Measurements from ENCODE around the gene FAM124B. TPM values are rescaled to one million over a fixed set of nuclear protein-coding genes. Genes with fewer than 3 reads are reported as not detected.

The FAM124B gene
- total RNA-seq, 1 experiment from 2014 or later = not detected

- H3K9ac ChIP-seq (ENCODE audit: low read length) = peak overlapping the region; percentile 54; the same call in 1 of the 2 replicates
- no peaks in the 10 kb centered on the region for H3K9me2 ChIP-seq (replicated peaks; ENCODE audit: low read length)
- peak; percentile 23 for DNase-seq
- peak overlapping the region; percentile 92 for H3K4me2 ChIP-seq (ENCODE audit: low read length)
- no peaks in the 10 kb centered on the region for H4K20me1 ChIP-seq (ENCODE audit: low read length)
- H3K79me2 ChIP-seq (ENCODE audit: low read length) = no peaks in the 10 kb centered on the region
- no peaks in the 10 kb centered on the region for H3K9me3 ChIP-seq (ENCODE audit: low read length)
- BruUV-seq (replicated peaks) = no TSS peak
- no peak for TF ChIP-seq EZH2 (IDR thresholded peaks at IDR 0.05; ENCODE audit: low read length, unreplicated experiment)
- no peak for TF ChIP-seq CTCF (conservative IDR thresholded peaks at IDR 0.05; ENCODE audit: low read depth, low read length)
- no peak for TF ChIP-seq EZH2phosphoT487 (IDR thresholded peaks at IDR 0.05; ENCODE audit: borderline replicate concordance, low read length)
- H3K36me3 ChIP-seq (ENCODE audit: low read depth, low read length) = no peaks in the 10 kb centered on the region
- H3F3A ChIP-seq (ENCODE audit: low read length, unreplicated experiment) = no peaks in the 10 kb centered on the region
- intact Hi-C loops (cut with micrococcal nuclease) = no loop called here
- H3K27me3 ChIP-seq (ENCODE audit: low read length) = no peaks in the 10 kb centered on the region
- peak overlapping the region; percentile 67 for H3K4me3 ChIP-seq (ENCODE audit: low read length)
- ATAC-seq = peak; percentile 69
- ChIA-PET CTCF (no interaction called here), POLR2A (ENCODE audit: unreplicated experiment) (interaction anchor here (0.7 kb wide), 1 partner anchor 33 kb away, joined by 3 read pairs; no protein-coding TSS in a partner anchor)
- H3K27ac ChIP-seq (ENCODE audit: low read length) = no peak overlapping the region
- peaks cover 3% of the 10 kb centered on the region for H3K4me1 ChIP-seq (ENCODE audit: insufficient read depth, low read length)
- peak overlapping the region; percentile 99 for H2AFZ ChIP-seq (ENCODE audit: low read length)
Observed at GRCh38 chr2:224442071-224442967, 40.4 kb upstream of the FAM124B start.

- POLR2A ChIA-PET (ENCODE audit: unreplicated experiment) = no interaction called here
Observed at GRCh38 chr2:224440988-224441387, 39.1 kb upstream of the FAM124B start.

More at GRCh38 chr2:224440988-224441387, 39.1 kb upstream of the FAM124B start:
- Histone ChIP-seq H3K9me3 (ENCODE audit: low read length) (no peaks in the 10 kb centered on the region), H3K36me3 (ENCODE audit: low read depth, low read length) (no peaks in the 10 kb centered on the region), H3K9ac (ENCODE audit: low read length) (no peak overlapping the region), H3K27ac (ENCODE audit: low read length) (no peak overlapping the region), H2AFZ (ENCODE audit: low read length) (no peak overlapping the region), H3F3A (ENCODE audit: low read length, unreplicated experiment) (no peaks in the 10 kb centered on the region), H4K20me1 (ENCODE audit: low read length) (no peaks in the 10 kb centered on the region), H3K4me1 (ENCODE audit: insufficient read depth, low read length) (peaks cover 15% of the 10 kb centered on the region), H3K4me2 (ENCODE audit: low read length) (no peak overlapping the region), H3K4me3 (ENCODE audit: low read length) (no peak overlapping the region), H3K9me2 (replicated peaks; ENCODE audit: low read length) (no peaks in the 10 kb centered on the region), H3K79me2 (ENCODE audit: low read length) (no peaks in the 10 kb centered on the region), H3K27me3 (ENCODE audit: low read length) (no peaks in the 10 kb centered on the region)
- intact Hi-C loops (cut with micrococcal nuclease) = no loop called here
- no peak for ATAC-seq
- BruUV-seq (replicated peaks) = no TSS peak
- DNase-seq = no peak
- CTCF ChIA-PET = interaction anchor here (0.5 kb wide), 1 partner anchor 603 kb away, joined by 5 read pairs; no protein-coding TSS in a partner anchor
- TF ChIP-seq CTCF (conservative IDR thresholded peaks at IDR 0.05; ENCODE audit: low read depth, low read length) = no peak
- TF ChIP-seq EZH2 (IDR thresholded peaks at IDR 0.05; ENCODE audit: low read length, unreplicated experiment) = no peak
- no peak for TF ChIP-seq EZH2phosphoT487 (IDR thresholded peaks at IDR 0.05; ENCODE audit: borderline replicate concordance, low read length)

All from PC-3 (cell line).